ENCODE results near the gene DVL2. TPM values are rescaled to one million over a fixed set of nuclear protein-coding genes. Genes with fewer than 3 reads are reported as not detected.

The DVL2 gene
- total RNA-seq, 1 experiment from 2014 or later: 45.7 TPM

DNA sequence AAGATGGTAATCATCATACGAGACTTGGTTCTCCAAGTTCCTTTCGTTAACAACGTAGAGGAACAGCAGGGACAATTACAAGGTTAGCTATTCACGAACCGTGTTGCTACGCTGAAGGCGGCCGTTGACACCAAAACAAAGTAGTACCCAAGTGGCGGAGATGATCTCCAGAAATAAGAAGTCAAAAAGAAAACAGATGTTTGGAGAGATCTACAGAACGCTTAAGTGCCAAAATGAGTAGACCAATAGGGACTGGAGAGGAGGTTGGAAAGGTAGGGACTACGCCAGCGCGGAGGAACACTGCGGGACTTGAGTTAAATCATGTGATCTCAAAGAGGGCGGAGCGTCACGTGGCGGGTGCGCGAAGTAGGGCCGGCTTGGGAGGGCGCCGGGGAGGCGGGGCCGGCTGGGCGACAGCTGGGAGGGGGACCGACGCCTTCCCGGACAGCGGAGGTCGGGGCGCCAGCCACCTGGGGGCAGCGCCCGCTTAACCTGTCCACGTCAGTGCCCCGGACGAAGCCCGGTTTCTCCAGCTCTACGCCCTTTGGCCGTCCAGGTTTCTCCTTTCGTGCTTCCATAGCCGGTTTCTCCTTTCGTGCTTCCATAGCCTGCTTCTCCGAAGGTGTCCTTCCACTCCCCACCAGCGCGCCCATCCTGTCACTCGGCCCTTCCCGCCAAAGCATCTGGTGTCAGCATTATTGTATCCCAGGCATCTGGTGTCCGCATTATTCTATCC lies 8.6 kb upstream of the DVL2 start:
- H3K36me3 Mint-ChIP-seq (ENCODE audit: insufficient read depth, unreplicated experiment): peaks cover 71% of the 10 kb centered on the region
- DNase-seq: peak; percentile 89
- intact Hi-C loops (cut with micrococcal nuclease; ENCODE audit: unreplicated experiment): no loop called here
- CTCF ChIA-PET: interaction anchor here (0.6 to 2.3 kb wide), 6 partner anchors 8 to 320 kb away, joined by 3 to 5 read pairs (median 4); partner anchors contain the start of genes CLDN7, CTDNEP1 and ELP5
- peak overlapping the region; percentile 99 for H3K27ac Mint-ChIP-seq (ENCODE audit: unreplicated experiment)
- TF ChIP-seq CTCF (IDR thresholded peaks at IDR 0.05; ENCODE audit: unreplicated experiment): no peak
- no peaks in the 10 kb centered on the region for H3K27me3 Mint-ChIP-seq (ENCODE audit: unreplicated experiment)
- peaks cover 29% of the 10 kb centered on the region for H3K4me1 Mint-ChIP-seq (ENCODE audit: low read depth, unreplicated experiment)
- H3K9me3 Mint-ChIP-seq (ENCODE audit: low read depth, unreplicated experiment): no peaks in the 10 kb centered on the region
- BruUV-seq (replicated peaks): no TSS peak
- H3K4me3 Mint-ChIP-seq (ENCODE audit: low read depth, unreplicated experiment): peak overlapping the region; percentile 94

DNA sequence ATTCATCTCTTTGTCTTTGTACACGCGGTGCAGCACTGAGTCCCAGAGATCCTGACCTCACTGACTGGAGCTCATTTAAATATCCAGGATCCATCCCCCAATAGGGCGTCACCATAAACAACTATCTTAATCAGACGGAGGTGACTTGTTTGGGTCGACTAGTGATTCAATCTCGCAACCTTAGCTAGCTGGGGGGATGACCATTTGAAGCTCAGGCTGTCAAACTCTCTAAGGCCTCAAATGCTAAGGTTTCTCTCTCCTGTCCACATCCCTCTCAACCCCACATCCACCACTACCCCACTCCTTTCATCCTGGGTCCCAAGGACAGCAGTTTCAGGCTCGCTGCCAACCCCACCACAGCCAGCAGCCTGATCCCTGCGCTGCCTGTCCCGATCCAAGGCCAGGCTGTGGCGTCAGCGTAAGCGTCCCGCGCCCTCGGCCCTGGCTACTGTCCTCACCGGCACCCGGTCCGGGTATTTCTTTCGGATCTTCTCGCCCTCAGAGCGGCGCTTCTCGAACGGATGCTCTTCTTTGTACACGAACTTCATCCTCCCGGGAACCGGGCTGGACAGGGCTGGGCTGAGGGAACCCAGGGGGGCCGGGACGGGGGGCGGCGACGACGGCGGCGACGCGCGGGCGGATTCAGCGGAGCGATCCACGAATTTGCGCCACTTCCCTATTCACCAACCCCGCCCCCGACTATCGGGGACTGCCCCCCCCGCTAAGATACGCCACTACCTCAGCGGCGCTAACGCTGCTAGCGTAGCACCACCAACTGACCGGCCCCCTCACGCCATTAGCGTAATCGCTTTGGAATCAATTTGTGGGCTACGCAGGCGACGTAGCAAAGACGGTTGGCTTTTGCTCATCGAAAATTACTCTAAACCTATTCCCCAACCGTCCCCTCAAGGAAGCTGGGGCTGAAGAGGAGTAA lies 7.7 kb upstream of the DVL2 start, which contains the start of gene GABARAP:
Gene GABARAP (minus strand): TSS at position 667 of the 934 bp plus-strand sequence. CDS start 119 bp downstream, at position 548.
- no peak for TF ChIP-seq CTCF (IDR thresholded peaks at IDR 0.05; ENCODE audit: unreplicated experiment)
- peak within 1 kb of the TSS; percentile 94 for H3K4me3 Mint-ChIP-seq (ENCODE audit: low read depth, unreplicated experiment)

DNA sequence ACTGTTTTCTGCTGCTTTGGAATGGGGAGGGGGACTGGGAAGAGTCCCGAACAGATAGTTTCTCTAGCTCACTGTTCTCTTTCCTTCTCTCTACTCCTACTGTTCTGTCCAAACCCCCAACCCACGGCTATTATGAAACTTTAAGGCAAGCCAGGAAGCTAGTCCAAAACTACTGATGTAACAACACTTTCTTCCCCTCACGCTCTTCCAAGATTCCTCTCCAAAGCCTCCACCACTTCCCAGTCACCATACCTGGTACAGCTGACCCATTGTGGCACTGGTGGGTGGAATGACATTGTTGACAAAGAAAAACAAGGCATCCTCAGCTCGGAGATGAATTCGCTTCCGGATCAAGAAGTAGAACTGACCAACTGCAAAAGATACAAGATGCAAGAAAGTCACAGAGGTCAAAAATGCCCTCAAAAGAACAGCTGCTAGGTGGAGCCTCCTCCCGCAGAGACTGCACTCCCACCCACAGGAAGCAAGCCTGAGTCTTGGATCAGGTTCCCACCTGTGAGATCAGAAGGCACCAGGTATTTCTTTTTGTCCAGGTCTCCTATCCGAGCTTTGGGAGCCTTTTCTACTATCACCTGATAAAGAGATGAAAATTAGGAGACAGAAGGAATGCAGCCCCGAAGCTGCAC lies 6.9 kb upstream of the DVL2 start:
- peaks cover 40% of the 10 kb centered on the region for H3K4me1 Mint-ChIP-seq (ENCODE audit: low read depth, unreplicated experiment)
- intact Hi-C loops (cut with micrococcal nuclease; ENCODE audit: unreplicated experiment): no loop called here

More for the DNA sequence above, 7.7 kb upstream of the DVL2 start, which contains the start of gene GABARAP:
- peak; percentile 81 for DNase-seq
- Mint-ChIP-seq H3K27me3 (ENCODE audit: unreplicated experiment) (no peaks in the 10 kb centered on the region), H3K9me3 (ENCODE audit: low read depth, unreplicated experiment) (no peaks in the 10 kb centered on the region), H3K27ac (ENCODE audit: unreplicated experiment) (peak within 1 kb of the TSS; percentile 99), H3K36me3 (ENCODE audit: insufficient read depth, unreplicated experiment) (peaks cover 78% of the 10 kb centered on the region), H3K4me1 (ENCODE audit: low read depth, unreplicated experiment) (peaks cover 32% of the 10 kb centered on the region)
- BruUV-seq (replicated peaks): no TSS peak
- intact Hi-C loops (cut with micrococcal nuclease; ENCODE audit: unreplicated experiment): no loop called here
- CTCF ChIA-PET: interaction anchor here (0.6 to 2.3 kb wide), 7 partner anchors 9 to 199 kb away, joined by 3 to 5 read pairs (median 4); partner anchors contain the start of genes CLDN7, CTDNEP1 and ELP5

More for the DNA sequence above, 6.9 kb upstream of the DVL2 start:
- CTCF ChIA-PET: interaction anchor here (0.7 to 2.3 kb wide), 4 partner anchors 10 to 55 kb away, joined by 3 to 5 read pairs (median 4); partner anchors contain the start of genes CLDN7 and CTDNEP1
- no TSS peak for BruUV-seq (replicated peaks)
- no peaks in the 10 kb centered on the region for H3K27me3 Mint-ChIP-seq (ENCODE audit: unreplicated experiment)
- TF ChIP-seq CTCF (IDR thresholded peaks at IDR 0.05; ENCODE audit: unreplicated experiment): no peak
- no peak for DNase-seq
- peak overlapping the region; percentile 94 for H3K4me3 Mint-ChIP-seq (ENCODE audit: low read depth, unreplicated experiment)
- no peaks in the 10 kb centered on the region for H3K9me3 Mint-ChIP-seq (ENCODE audit: low read depth, unreplicated experiment)
- peak overlapping the region; percentile 99 for H3K27ac Mint-ChIP-seq (ENCODE audit: unreplicated experiment)
- H3K36me3 Mint-ChIP-seq (ENCODE audit: insufficient read depth, unreplicated experiment): peaks cover 78% of the 10 kb centered on the region

All from Calu3 (cell line).